ENCODE measurements around the gene RAB11B.

DNA sequence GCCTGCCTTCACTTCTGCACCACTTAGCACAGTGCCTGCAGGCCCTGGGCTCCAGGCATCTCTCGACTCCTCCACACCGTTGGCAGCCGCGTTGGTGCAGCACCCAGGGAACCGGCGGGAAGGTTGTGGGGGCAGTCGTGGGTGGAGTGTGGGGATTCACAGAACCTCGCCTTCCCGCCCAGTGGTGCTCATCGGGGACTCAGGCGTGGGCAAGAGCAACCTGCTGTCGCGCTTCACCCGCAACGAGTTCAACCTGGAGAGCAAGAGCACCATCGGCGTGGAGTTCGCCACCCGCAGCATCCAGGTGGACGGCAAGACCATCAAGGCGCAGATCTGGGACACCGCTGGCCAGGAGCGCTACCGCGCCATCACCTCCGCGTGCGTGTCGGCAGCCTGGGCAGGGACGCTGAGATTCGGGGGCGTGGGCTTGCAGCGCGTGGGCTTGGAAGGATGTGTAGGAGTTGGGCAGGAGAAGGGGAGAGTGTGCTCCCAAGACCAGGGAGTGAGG lies 9.6 kb downstream of the RAB11B start:
- TF ChIP-seq CTCF (IDR thresholded peaks at IDR 0.05) (no peak), POLR2A (IDR thresholded peaks at IDR 0.05) (no peak), EP300 (IDR thresholded peaks at IDR 0.05) (no peak)

All from ovary (tissue), 3 donors.